ENCODE data around the gene PPP1R9A. TPM values are rescaled to one million over a fixed set of nuclear protein-coding genes. Genes with fewer than 3 reads are reported as not detected.

The PPP1R9A gene
- total RNA-seq, 1 experiment from 2014 or later, result 13.5 TPM

- no peak for TF ChIP-seq CTCF (IDR thresholded peaks at IDR 0.05 in 2 of 3, conservative IDR thresholded peaks at IDR 0.05 in 1 of 3; ENCODE audit: borderline replicate concordance in 1 of 3, insufficient read depth in 1 of 3, low read depth in 2 of 3, low read length in 2 of 3)
- no peak for TF ChIP-seq SRF (IDR thresholded peaks at IDR 0.05; ENCODE audit: low read depth)
Observed at GRCh38 chr7:95267754-95268153, 360.4 kb downstream of the PPP1R9A start (continued).

- TF ChIP-seq YY1 (IDR thresholded peaks at IDR 0.05; ENCODE audit: extremely low read depth, insufficient replicate concordance, low read depth, low read length), result no peak
- no peak for TF ChIP-seq ATF3 (IDR thresholded peaks at IDR 0.05)
- no peak for TF ChIP-seq FOSL1 (IDR thresholded peaks at IDR 0.05; ENCODE audit: low read depth)
- H2AFZ ChIP-seq (ENCODE audit: low read depth, low read length, poor library complexity, severe bottlenecking), result no peak overlapping the region
- H3K9me3 ChIP-seq (ENCODE audit: control insufficient read depth in 1 of 2, insufficient read depth in 1 of 2, low read depth in 1 of 2, low read length in 2 of 2), result no peaks in the 10 kb centered on the region
- H3K4me3 ChIP-seq (replicated peaks in 1 of 2; ENCODE audit: low read depth in 1 of 2, low read length in 2 of 2), result no peak overlapping the region
- H3K36me3 ChIP-seq (ENCODE audit: control insufficient read depth in 1 of 2, insufficient read depth in 2 of 2, low read length in 2 of 2), result no peaks in the 10 kb centered on the region
- no peaks in the 10 kb centered on the region for H3K27me3 ChIP-seq (ENCODE audit: insufficient read depth, low read length)
- no peak overlapping the region for H3K4me2 ChIP-seq (ENCODE audit: low read length)
- H3K9me2 ChIP-seq (ENCODE audit: insufficient read depth), result no peaks in the 10 kb centered on the region
- ATAC-seq (no peak), DNase-seq (ENCODE audit: low read depth, low spot score) (no peak)
- intact Hi-C loops (cut with micrococcal nuclease), result no loop called here
- ChIA-PET POLR2A (no interaction called here), RAD21 (ENCODE audit: low non-redundant PET in 1 of 2, low total read pairs in 2 of 2, uncharacterized antibody in 2 of 2, unreplicated experiment in 2 of 2) (no interaction called here), CTCF (no interaction called here)
- BruUV-seq (replicated peaks), result no TSS peak
- no peak overlapping the region for H3K9ac ChIP-seq (ENCODE audit: low read length)
- 0 out of 4 replicates have a peak, but pooled peaks cover 0 to under 1% of the 10 kb centered on the region in 2 experiments for H3K4me1 ChIP-seq (ENCODE audit: control insufficient read depth in 1 of 2, insufficient read depth in 2 of 2, low read length in 2 of 2)
- no peaks in the 10 kb centered on the region for H3K79me2 ChIP-seq (ENCODE audit: insufficient read depth, low read length)
- H3K27ac ChIP-seq (ENCODE audit: low read depth, low read length), result no peak overlapping the region
- H4K20me1 ChIP-seq (ENCODE audit: insufficient read depth), result no peaks in the 10 kb centered on the region
Observed at GRCh38 chr7:95269640-95270039, 362.2 kb downstream of the PPP1R9A start.

- Histone ChIP-seq H3K27ac (ENCODE audit: low read depth, low read length) (no peak overlapping the region), H3K4me1 (ENCODE audit: control insufficient read depth in 1 of 2, insufficient read depth in 2 of 2, low read length in 2 of 2) (no peaks in the 10 kb centered on the region), H2AFZ (ENCODE audit: low read depth, low read length, poor library complexity, severe bottlenecking) (no peak overlapping the region), H3K9me2 (ENCODE audit: insufficient read depth) (no peaks in the 10 kb centered on the region), H3K79me2 (ENCODE audit: insufficient read depth, low read length) (no peaks in the 10 kb centered on the region), H3K36me3 (ENCODE audit: control insufficient read depth in 1 of 2, insufficient read depth in 2 of 2, low read length in 2 of 2) (no peaks in the 10 kb centered on the region), H3K9me3 (ENCODE audit: control insufficient read depth in 1 of 2, insufficient read depth in 1 of 2, low read depth in 1 of 2, low read length in 2 of 2) (no peaks in the 10 kb centered on the region), H3K4me2 (ENCODE audit: low read length) (no peak overlapping the region), H3K9ac (ENCODE audit: low read length) (no peak overlapping the region), H3K4me3 (replicated peaks in 1 of 2; ENCODE audit: low read depth in 1 of 2, low read length in 2 of 2) (no peak overlapping the region), H4K20me1 (ENCODE audit: insufficient read depth) (no peaks in the 10 kb centered on the region), H3K27me3 (ENCODE audit: insufficient read depth, low read length) (no peaks in the 10 kb centered on the region)
- DNase-seq (ENCODE audit: low read depth, low spot score) (no peak), ATAC-seq (no peak)
- no TSS peak for BruUV-seq (replicated peaks)
- intact Hi-C loops (cut with micrococcal nuclease), result no loop called here
- CTCF ChIA-PET, result no interaction called here
- RAD21 ChIA-PET (ENCODE audit: low non-redundant PET in 1 of 2, low total read pairs in 2 of 2, uncharacterized antibody in 2 of 2, unreplicated experiment in 2 of 2), result no interaction called here
- POLR2A ChIA-PET, result no interaction called here
- no peak for TF ChIP-seq EZH2phosphoT487 (IDR thresholded peaks at IDR 0.05; ENCODE audit: borderline replicate concordance)
Observed at GRCh38 chr7:95276114-95276513, 368.7 kb downstream of the PPP1R9A start.
